IMR-90 (cell line): ENCODE data around the gene CBR4. TPM values are rescaled to one million over a fixed set of nuclear protein-coding genes. Genes with fewer than 3 reads are reported as not detected.

Source experiments
- ATAC-seq: fragments of 200-7000 bp; cut with Tn5 transposase; 2 replicates; pipeline ENCODE4 v1.9.1; 2020; ENCODE audit warnings: low read depth, mild to moderate bottlenecking, moderate library complexity
- BruUV-seq: library from RNA; stranded (reverse); fragments of 400-500 nt; replicated peaks from 2 replicates; lab custom pipeline; 2021; lab: Mats Ljungman, UMichigan
- CTCF ChIA-PET: fragments of 300-600 bp; formaldehyde crosslinking; extraction: SDS; loops from one replicate; lab custom pipeline; 2021; ENCODE audit warnings: antibody characterized with exemption; lab: Yijun Ruan, JAX
- POLR2A ChIA-PET: fragments of 300-600 bp; sonication (Branson Sonifier 250); formaldehyde crosslinking; loops from one replicate; lab custom pipeline; 2022; ENCODE audit warnings: antibody characterized with exemption; ENCODE audit not compliant: unreplicated experiment; lab: Charles Lee
- DNase-seq: peaks from one replicate; pipeline ENCODE4 v3.0.0; 2013
- H2AFZ ChIP-seq: replicated peaks from 2 replicates; pipeline ENCODE3; 2013; ENCODE audit warnings: low read length, mild to moderate bottlenecking; ENCODE audit not compliant: poor library complexity
- H2AK5ac ChIP-seq: 2 replicates; pipeline ENCODE4 v1.6.1; 2013; ENCODE audit warnings: low read depth, low read length, inconsistent platforms
- H2AK9ac ChIP-seq: replicated peaks from 2 replicates; pipeline ENCODE3; 2013; ENCODE audit warnings: mild to moderate bottlenecking, low read depth, low read length, moderate library complexity; ENCODE audit not compliant: poor library complexity
- H2BK120ac ChIP-seq: 2 replicates; pipeline ENCODE4 v1.6.1; 2013; ENCODE audit warnings: low read depth, low read length, inconsistent platforms
- H2BK15ac ChIP-seq: 3 replicates; pipeline ENCODE4 v1.6.1; 2013; ENCODE audit warnings: low read depth, low read length, inconsistent platforms
- H2BK20ac ChIP-seq: 2 replicates; pipeline ENCODE4 v1.6.1; 2013; ENCODE audit warnings: low read depth, mild to moderate bottlenecking, inconsistent platforms, low read length, moderate library complexity
- H2BK5ac ChIP-seq: 2 replicates; pipeline ENCODE4 v1.6.1; 2013; ENCODE audit warnings: mild to moderate bottlenecking, low read depth, low read length, inconsistent platforms; ENCODE audit not compliant: poor library complexity, severe bottlenecking
- H3K14ac ChIP-seq: replicated peaks from 2 replicates; pipeline ENCODE4 v1.6.1; 2013; ENCODE audit warnings: low read depth, low read length, inconsistent platforms
- H3K18ac ChIP-seq: 2 replicates; pipeline ENCODE4 v1.6.1; 2013; ENCODE audit warnings: low read depth, low read length, control low read depth
- H3K23ac ChIP-seq: 2 replicates; pipeline ENCODE4 v1.6.1; 2013; ENCODE audit warnings: low read depth, low read length, inconsistent platforms
- H3K27ac ChIP-seq: 2 replicates; pipeline ENCODE4 v1.5.1; 2013; ENCODE audit warnings: mild to moderate bottlenecking, control low read depth, low read length; ENCODE audit not compliant: insufficient read depth
- H3K27me3 ChIP-seq: 2 replicates; pipeline ENCODE4 v1.6.1; 2013; ENCODE audit warnings: low read length; ENCODE audit not compliant: control insufficient read depth, insufficient read depth
- H3K36me3 ChIP-seq: 2 replicates; pipeline ENCODE4 v1.6.1; 2013; ENCODE audit warnings: low read length, mixed read lengths; ENCODE audit not compliant: control insufficient read depth, insufficient read depth
- H3K4ac ChIP-seq: 2 replicates; pipeline ENCODE4 v1.6.1; 2013; ENCODE audit warnings: low read depth, low read length, inconsistent platforms
- H3K4me1 ChIP-seq: 2 replicates; pipeline ENCODE4 v1.6.1; 2013; ENCODE audit warnings: low read length, mixed read lengths; ENCODE audit not compliant: control insufficient read depth, insufficient read depth
- H3K4me2 ChIP-seq: 2 replicates; pipeline ENCODE4 v1.6.1; 2013; ENCODE audit warnings: low read depth, mild to moderate bottlenecking, control low read depth, low read length, moderate library complexity
- H3K4me3 ChIP-seq: 2 replicates; pipeline ENCODE4 v1.5.1; 2013; ENCODE audit warnings: low read depth, mild to moderate bottlenecking, control low read depth, low read length, moderate library complexity; ENCODE audit not compliant: insufficient read depth
- H3K56ac ChIP-seq: 2 replicates; pipeline ENCODE4 v1.6.1; 2013; ENCODE audit warnings: low read length, inconsistent platforms; ENCODE audit not compliant: insufficient read depth; ENCODE audit errors: extremely low read depth
- H3K79me1 ChIP-seq, 2 experiments: 2 replicates each; pipeline ENCODE4 v1.6.1; 2013; ENCODE audit warnings: low read length in 2 of 2, inconsistent platforms in 1 of 2, low read depth in 1 of 2
- H3K9ac ChIP-seq: 2 replicates; pipeline ENCODE4 v1.6.1; 2013; ENCODE audit warnings: low read depth, low read length, control low read depth
- H3K9me1 ChIP-seq: 2 replicates; pipeline ENCODE4 v1.6.1; 2013; ENCODE audit warnings: low read length, inconsistent platforms; ENCODE audit not compliant: insufficient read depth
- H3K9me3 ChIP-seq: 2 replicates; pipeline ENCODE4 v1.6.1; 2013; ENCODE audit warnings: low read length; ENCODE audit not compliant: control insufficient read depth, insufficient read depth
- H4K20me1 ChIP-seq: 2 replicates; pipeline ENCODE4 v1.6.1; 2013; ENCODE audit warnings: low read length, inconsistent platforms; ENCODE audit not compliant: insufficient read depth
- H4K5ac ChIP-seq: 2 replicates; pipeline ENCODE4 v1.6.1; 2013; ENCODE audit warnings: mild to moderate bottlenecking, low read depth, low read length, control low read depth
- H4K8ac ChIP-seq, 2 experiments: 2 replicates each; pipeline ENCODE4 v1.6.1; 2013; ENCODE audit warnings: low read depth in 2 of 2, low read length in 2 of 2, control low read depth in 1 of 2, inconsistent platforms in 1 of 2
- H4K91ac ChIP-seq: 2 replicates; pipeline ENCODE4 v1.6.1; 2013; ENCODE audit warnings: low read depth, low read length, inconsistent platforms; ENCODE audit not compliant: insufficient read depth
- BHLHE40 ChIP-seq: fragments of 150-350 bp; IDR thresholded peaks from 2 replicates; pipeline ENCODE4 v1.6.1; 2016; ENCODE audit warnings: mild to moderate bottlenecking, low read depth, low read length
- CHD1 ChIP-seq: IDR thresholded peaks from 2 replicates; pipeline ENCODE4 v1.6.1; 2012; ENCODE audit warnings: low read depth, low read length, improper control_type of control experiment
- CTCF ChIP-seq: conservative IDR thresholded peaks from 2 replicates; pipeline ENCODE4 v1.5.1; 2012; ENCODE audit warnings: mild to moderate bottlenecking, low read depth, low read length, improper control_type of control experiment
- MXI1 ChIP-seq: IDR thresholded peaks from 2 replicates; pipeline ENCODE4 v1.6.1; 2012; ENCODE audit warnings: low read depth, mild to moderate bottlenecking, low read length, moderate library complexity, borderline replicate concordance
- NFE2L2 ChIP-seq: fragments of 150-350 bp; IDR thresholded peaks from 2 replicates; pipeline ENCODE4 v1.6.1; 2016; ENCODE audit warnings: low read depth, mild to moderate bottlenecking, low read length
- RCOR1 ChIP-seq: IDR thresholded peaks from 2 replicates; pipeline ENCODE4 v1.6.1; 2012; ENCODE audit warnings: mild to moderate bottlenecking, low read length, improper control_type of control experiment; ENCODE audit not compliant: insufficient replicate concordance
- RFX5 ChIP-seq: IDR thresholded peaks from 2 replicates; pipeline ENCODE4 v1.8.0; 2012; ENCODE audit warnings: low read depth, mild to moderate bottlenecking, low read length, moderate library complexity
- USF2 ChIP-seq: fragments of 150-350 bp; IDR thresholded peaks from 2 replicates; pipeline ENCODE4 v1.6.1; 2017; ENCODE audit warnings: mild to moderate bottlenecking, antibody characterized with exemption, low read length, low read depth
- WGBS, 2 experiments: methylation state at CpG; one replicate each; pipeline versions ENCODE4 v1.1.5 to v1.1.7; 2013; ENCODE audit warnings: missing lambda C conversion rate in 2 of 2; ENCODE audit not compliant: insufficient read length in 1 of 2; ENCODE audit errors: extremely low coverage in 2 of 2; 5-methylcytosine and 5-hydroxymethylcytosine counted together
- dilution Hi-C: fragments of 300-500 bp; cut with HindIII; formaldehyde crosslinking; loops from one replicate; pipeline ENCODE4 v1.14.3; 2018; ENCODE audit warnings: low sequenced_read_pairs; ENCODE audit not compliant: unreplicated experiment
- in situ Hi-C: fragments of 300-500 bp; cut with MboI; formaldehyde crosslinking; loops from 3 replicates; pipeline ENCODE4 v1.14.3; 2019; ENCODE audit warnings: low sequenced_read_pairs, inconsistent platforms, mixed read lengths
- intact Hi-C: fragments of 100-400 bp; cut with micrococcal nuclease; formaldehyde crosslinking; loops from 2 replicates; pipeline ENCODE4 v1.10.0; 2022
- polyA plus RNA-seq, 3 experiments: library from polyadenylated mRNA; depleted of rRNA; stranded (reverse); fragments of >200 nt; gene quantifications; 2 replicates each; pipeline ENCODE4 v1.2.3, GENCODE V29; 2012; ENCODE audit warnings: low replicate concordance in 1 of 3
- total RNA-seq: library from RNA; depleted of rRNA; stranded (reverse); fragments of >200 nt; gene quantifications from 2 replicates; pipeline ENCODE4 v1.2.3, GENCODE V29; 2012
- TF ChIP-seq, protein P1 (sequence below): fragments of 150-350 bp; IDR thresholded peaks from 2 replicates; pipeline ENCODE4 v1.6.1; 2016; ENCODE audit warnings: low read depth, mild to moderate bottlenecking, low read length, moderate library complexity, borderline replicate concordance

Gene CBR4
- total and polyA plus RNA-seq, 2 of the 4 experiments (the other 2 are of a cell fraction) = 2.7 to 4.5 TPM

- Histone ChIP-seq H2AFZ (no peak overlapping the region), H2AK5ac (no peak overlapping the region), H4K20me1 (no peaks in the 10 kb centered on the region), H3K4me3 (no peak overlapping the region), H4K91ac (no peak overlapping the region), H2BK20ac (no peak overlapping the region), H3K79me1 (no peaks in the 10 kb centered on the region; a peak in 1 of 4 replicates), H3K23ac (no peak overlapping the region), H3K27me3 (no peaks in the 10 kb centered on the region), H2AK9ac (no peak overlapping the region), H3K18ac (no peak overlapping the region), H3K4ac (no peak overlapping the region), H2BK120ac (no peak overlapping the region), H3K36me3 (peaks cover 2% of the 10 kb centered on the region; the same call in 1 of the 2 replicates), H4K8ac (no peak overlapping the region), H3K4me1 (no peaks in the 10 kb centered on the region), H3K9me1 (no peaks in the 10 kb centered on the region), H3K9ac (no peak overlapping the region), H3K27ac (no peak overlapping the region), H3K9me3 (no peaks in the 10 kb centered on the region), H4K5ac (no peak overlapping the region), H3K56ac (no peak overlapping the region), H2BK15ac (no peak overlapping the region), H2BK5ac (no peak overlapping the region), H3K14ac (no peak overlapping the region), H3K4me2 (no peak overlapping the region)
- no TSS peak for BruUV-seq
- ChIA-PET CTCF (no interaction called here), POLR2A (no interaction called here)
- in situ Hi-C loops (no loop called here), intact Hi-C loops (no loop called here), dilution Hi-C loops (no loop called here)
- WGBS, 2 experiments = no CpG with 5 or more reads among the region's 4 CpGs
- no peak for DNase-seq
- TF ChIP-seq CHD1 (no peak), RCOR1 (no peak), MXI1 (no peak), CTCF (no peak), NFE2L2 (no peak), RFX5 (no peak), BHLHE40 (no peak), USF2 (no peak)
- TF ChIP-seq, protein P1, sequence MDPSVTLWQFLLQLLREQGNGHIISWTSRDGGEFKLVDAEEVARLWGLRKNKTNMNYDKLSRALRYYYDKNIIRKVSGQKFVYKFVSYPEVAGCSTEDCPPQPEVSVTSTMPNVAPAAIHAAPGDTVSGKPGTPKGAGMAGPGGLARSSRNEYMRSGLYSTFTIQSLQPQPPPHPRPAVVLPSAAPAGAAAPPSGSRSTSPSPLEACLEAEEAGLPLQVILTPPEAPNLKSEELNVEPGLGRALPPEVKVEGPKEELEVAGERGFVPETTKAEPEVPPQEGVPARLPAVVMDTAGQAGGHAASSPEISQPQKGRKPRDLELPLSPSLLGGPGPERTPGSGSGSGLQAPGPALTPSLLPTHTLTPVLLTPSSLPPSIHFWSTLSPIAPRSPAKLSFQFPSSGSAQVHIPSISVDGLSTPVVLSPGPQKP = no peak
- no peak for ATAC-seq
Measured at GRCh38 chr4:168994958-168995357, 15.1 kb downstream of the CBR4 start.
